Upper lobe of left lung (tissue), 6 donors: ENCODE measurements around the gene PRKCA. TPM values are rescaled to one million over a fixed set of nuclear protein-coding genes. Genes with fewer than 3 reads are reported as not detected.
"Not testable (repeated sequence)": the region's sequence is repeated elsewhere in the genome, so short reads cannot be mapped to it uniquely, and the experiment has no call there.

Source experiments
- ATAC-seq, 2 donors: fragments of 200-7000 bp; cut with Tn5 transposase; one replicate each; pipeline ENCODE4 v1.9.1; 2022; ENCODE audit warnings: mild to moderate bottlenecking in 2 of 2, moderate library complexity in 2 of 2; ENCODE audit not compliant: low FRiP score in 2 of 2
- DNase-seq, 2 donors: peaks; one replicate each; pipeline ENCODE4 v3.0.0-alpha.2; 2019 to 2020
- H3K27ac ChIP-seq, 4 donors: fragments of 200-600 bp; sonication (generic); one replicate each; pipeline ENCODE4 v1.5.1; 2016 to 2019
- H3K27me3 ChIP-seq, 4 donors: fragments of 200-600 bp; sonication (generic); one replicate each; pipeline ENCODE4 v1.5.1; 2017 to 2019
- H3K36me3 ChIP-seq, 4 donors: fragments of 200-600 bp; sonication (generic); one replicate each; pipeline ENCODE4 v1.5.1; 2016 to 2019
- H3K4me1 ChIP-seq, 4 donors: fragments of 200-600 bp; sonication (generic); one replicate each; pipeline ENCODE4 v1.5.1; 2018 to 2019
- H3K4me3 ChIP-seq, 4 donors: fragments of 200-600 bp; sonication (generic); one replicate each; pipeline ENCODE4 v1.5.1; 2017 to 2019; ENCODE audit warnings: mild to moderate bottlenecking in 2 of 4, moderate library complexity in 1 of 4
- H3K9me3 ChIP-seq, 4 donors: fragments of 200-600 bp; sonication (generic); one replicate each; pipeline ENCODE4 v1.5.1; 2018 to 2019
- EP300 ChIP-seq, 4 donors: sonication (generic); formaldehyde crosslinking; IDR thresholded peaks; one replicate each; pipeline ENCODE4 v1.5.1; 2017; ENCODE audit warnings: antibody characterized with exemption in 4 of 4, control low read depth in 2 of 4
- POLR2A ChIP-seq, 4 donors: fragments of 450-650 bp; IDR thresholded peaks; one replicate each; pipeline ENCODE4 v1.5.1; 2016 to 2017; ENCODE audit warnings: antibody characterized with exemption in 4 of 4, mild to moderate bottlenecking in 2 of 4
- POLR2AphosphoS5 ChIP-seq, 2 donors: sonication (generic); formaldehyde crosslinking; IDR thresholded peaks; one replicate each; pipeline ENCODE4 v1.5.1; 2017; ENCODE audit warnings: antibody characterized with exemption in 2 of 2
- WGBS, 2 donors: methylation state at CpG; one replicate each; pipeline ENCODE4 v1.1.5; 2017 to 2018; 5-methylcytosine and 5-hydroxymethylcytosine counted together
- total RNA-seq, 6 donors: library from RNA; depleted of rRNA in 4 of 6; stranded (reverse); fragments of >200 nt in 4 of 6; gene quantifications; one replicate each; pipeline versions ENCODE4 v1.1.0 to v1.2.1, GENCODE V29; 2016 to 2021
- TF ChIP-seq, protein P1 (sequence below), 6 experiments: fragments of 450-650 bp in 4 of 6; fragments of 200-600 bp in 2 of 6; sonication (generic) in 2 of 6; IDR thresholded peaks; one replicate each; pipeline ENCODE4 v1.5.1; 2016 to 2019; ENCODE audit warnings: antibody characterized with exemption in 6 of 6
- donor health status: DM: no; HTN: no; CAD: no; lungs with moderate emphysema.
- donor health status: DM: no; HTN: yes; CAD: no; lungs with severe emphysema.

PRKCA gene
- total RNA-seq, 6 donors from 2014 or later = 10.9 to 29.3 (median 18.0) TPM

DNA sequence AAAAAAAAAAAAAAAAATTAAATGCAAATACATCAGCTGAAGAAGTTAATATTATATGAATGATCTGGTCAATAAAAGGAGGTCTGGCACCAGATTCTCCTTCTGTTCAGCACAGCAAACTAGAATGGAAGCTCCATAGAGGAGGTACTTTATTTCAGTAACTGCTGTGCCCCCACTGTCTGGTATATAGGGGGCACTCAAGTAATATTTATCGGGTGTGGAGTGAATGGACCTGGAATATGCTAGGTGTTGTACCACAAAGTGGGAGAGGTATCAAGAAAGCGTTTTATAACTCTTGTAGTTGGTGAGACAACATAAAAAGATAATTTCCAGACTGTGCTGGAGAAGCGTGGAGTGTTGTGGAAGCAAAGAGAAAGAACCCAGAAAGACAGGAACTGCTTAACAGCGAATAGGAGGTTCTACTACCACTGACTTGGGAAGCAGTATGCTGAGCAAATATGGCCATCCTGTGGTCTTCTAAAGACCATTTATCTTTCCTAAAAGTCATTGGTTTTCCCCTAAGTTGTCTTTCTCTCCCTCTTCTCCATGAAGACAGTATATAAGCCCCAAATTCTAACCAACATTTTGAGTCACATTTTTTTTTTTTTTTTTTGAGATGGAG is 12.2 kb upstream of the PRKCA start:
- H3K4me1 ChIP-seq = no peaks in the 10 kb centered on the region
- no peak for DNase-seq
- WGBS, 2 donors = 78 to 85% methylated on average over 4 of the region's 4 CpGs
- TF ChIP-seq, protein P1, sequence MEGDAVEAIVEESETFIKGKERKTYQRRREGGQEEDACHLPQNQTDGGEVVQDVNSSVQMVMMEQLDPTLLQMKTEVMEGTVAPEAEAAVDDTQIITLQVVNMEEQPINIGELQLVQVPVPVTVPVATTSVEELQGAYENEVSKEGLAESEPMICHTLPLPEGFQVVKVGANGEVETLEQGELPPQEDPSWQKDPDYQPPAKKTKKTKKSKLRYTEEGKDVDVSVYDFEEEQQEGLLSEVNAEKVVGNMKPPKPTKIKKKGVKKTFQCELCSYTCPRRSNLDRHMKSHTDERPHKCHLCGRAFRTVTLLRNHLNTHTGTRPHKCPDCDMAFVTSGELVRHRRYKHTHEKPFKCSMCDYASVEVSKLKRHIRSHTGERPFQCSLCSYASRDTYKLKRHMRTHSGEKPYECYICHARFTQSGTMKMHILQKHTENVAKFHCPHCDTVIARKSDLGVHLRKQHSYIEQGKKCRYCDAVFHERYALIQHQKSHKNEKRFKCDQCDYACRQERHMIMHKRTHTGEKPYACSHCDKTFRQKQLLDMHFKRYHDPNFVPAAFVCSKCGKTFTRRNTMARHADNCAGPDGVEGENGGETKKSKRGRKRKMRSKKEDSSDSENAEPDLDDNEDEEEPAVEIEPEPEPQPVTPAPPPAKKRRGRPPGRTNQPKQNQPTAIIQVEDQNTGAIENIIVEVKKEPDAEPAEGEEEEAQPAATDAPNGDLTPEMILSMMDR (IDR thresholded peaks at IDR 0.05) = no peak
- no peaks in the 10 kb centered on the region for H3K36me3 ChIP-seq
- no peak overlapping the region for H3K4me3 ChIP-seq
- H3K27me3 ChIP-seq = no peaks in the 10 kb centered on the region
- no peak for ATAC-seq
- H3K27ac ChIP-seq = no peak overlapping the region
- H3K9me3 ChIP-seq = no peaks in the 10 kb centered on the region

DNA sequence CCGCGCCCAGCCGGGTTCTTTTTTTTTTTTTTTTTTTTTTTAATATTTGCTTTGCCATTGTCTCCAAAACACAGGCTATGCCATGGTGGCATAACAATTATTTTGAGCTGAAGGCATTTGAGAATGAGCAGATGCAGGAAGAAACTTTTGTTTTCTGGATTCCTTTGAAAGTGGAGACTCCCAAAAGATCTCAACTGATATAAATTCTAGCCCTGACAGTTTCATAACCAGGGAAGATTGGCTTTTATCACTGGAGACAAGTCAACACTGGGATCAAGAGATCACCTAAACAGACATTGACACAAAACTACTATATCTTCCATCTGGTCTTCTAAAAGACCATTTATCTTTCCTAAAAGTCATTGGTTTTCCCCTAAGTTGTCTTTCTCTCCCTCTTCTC is 10.1 kb upstream of the PRKCA start:
- H3K27ac ChIP-seq = no peak overlapping the region
- no peaks in the 10 kb centered on the region for H3K36me3 ChIP-seq
- H3K9me3 ChIP-seq = no peaks in the 10 kb centered on the region
- DNase-seq (no peak), ATAC-seq (no peak)
- TF ChIP-seq, protein P1 (IDR thresholded peaks at IDR 0.05) = no peak
- TF ChIP-seq POLR2A (IDR thresholded peaks at IDR 0.05) (no peak), EP300 (IDR thresholded peaks at IDR 0.05) (no peak), POLR2AphosphoS5 (IDR thresholded peaks at IDR 0.05) (no peak)
- no peaks in the 10 kb centered on the region for H3K4me1 ChIP-seq
- 100% methylated on average over 1 of the region's 3 CpGs; no CpG with 5 or more reads in 1 of the 2 donors for WGBS, 2 donors
- H3K27me3 ChIP-seq = no peaks in the 10 kb centered on the region
- no peak overlapping the region for H3K4me3 ChIP-seq

DNA sequence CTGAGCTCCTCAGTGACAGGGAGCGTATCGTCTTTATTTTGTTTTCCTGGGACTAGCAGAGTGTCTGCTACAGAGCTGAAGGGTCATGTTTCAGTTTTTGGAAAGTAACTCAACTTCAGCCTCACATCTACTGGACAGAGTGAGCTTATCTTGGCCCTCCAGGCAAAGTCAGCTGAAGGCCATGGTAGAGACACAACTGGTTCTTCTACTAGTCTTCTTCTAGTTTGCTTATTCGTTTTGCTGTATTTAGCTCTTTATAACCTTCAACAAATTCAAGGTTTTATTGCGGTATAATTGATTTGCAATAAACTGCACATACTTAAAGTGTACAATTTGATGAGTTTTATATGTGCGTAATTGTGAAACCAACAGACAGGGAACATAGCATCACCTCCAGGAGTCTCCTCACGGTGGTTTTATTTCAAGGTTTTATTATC is 6.1 kb upstream of the PRKCA start:
- 87 to 90% methylated on average over 6 of the region's 6 CpGs for WGBS, 2 donors

DNA sequence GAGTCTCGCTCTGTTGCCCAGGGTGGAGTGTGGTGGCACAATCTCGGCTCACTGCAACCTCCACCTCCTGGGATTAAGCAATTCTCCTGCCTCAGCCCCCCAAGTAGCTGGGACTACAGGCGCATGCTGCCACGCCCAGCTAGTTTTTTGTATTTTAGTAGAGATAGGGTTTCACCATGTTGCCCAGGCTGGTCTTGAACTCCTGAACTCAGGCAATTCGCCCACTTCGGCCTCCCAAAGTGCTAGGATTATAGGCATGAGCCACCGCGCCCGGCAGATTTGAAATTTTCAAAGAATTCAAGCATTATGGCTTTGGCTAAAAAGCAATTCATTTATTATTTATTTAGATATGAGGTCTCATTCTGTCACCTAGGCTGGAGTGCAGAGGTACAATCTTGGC is 5.0 kb upstream of the PRKCA start:
- not testable (repeated sequence) for DNase-seq, H3K27me3 ChIP-seq, H3K9me3 ChIP-seq, H3K36me3 ChIP-seq, H3K27ac ChIP-seq, H3K4me3 ChIP-seq, ATAC-seq
- WGBS, 2 donors = 92 to 95% methylated on average over 9 of the region's 9 CpGs
- H3K4me1 ChIP-seq = peaks cover 5 to 11% (median 6%) of the 10 kb centered on the region in 4 donors

More for the DNA sequence above, 6.1 kb upstream of the PRKCA start:
- Histone ChIP-seq H3K36me3 (no peaks in the 10 kb centered on the region), H3K27me3 (no peaks in the 10 kb centered on the region), H3K9me3 (no peaks in the 10 kb centered on the region), H3K4me1 (peaks cover 0 to 3% (median under 1%) of the 10 kb centered on the region in 4 donors), H3K4me3 (no peak overlapping the region), H3K27ac (no peak overlapping the region)
- ATAC-seq (no peak), DNase-seq (no peak)
- TF ChIP-seq POLR2A (IDR thresholded peaks at IDR 0.05) = no peak
- no peak for TF ChIP-seq EP300 (IDR thresholded peaks at IDR 0.05)
- TF ChIP-seq, protein P1 (IDR thresholded peaks at IDR 0.05) = no peak
- no peak for TF ChIP-seq POLR2AphosphoS5 (IDR thresholded peaks at IDR 0.05)

DNA sequence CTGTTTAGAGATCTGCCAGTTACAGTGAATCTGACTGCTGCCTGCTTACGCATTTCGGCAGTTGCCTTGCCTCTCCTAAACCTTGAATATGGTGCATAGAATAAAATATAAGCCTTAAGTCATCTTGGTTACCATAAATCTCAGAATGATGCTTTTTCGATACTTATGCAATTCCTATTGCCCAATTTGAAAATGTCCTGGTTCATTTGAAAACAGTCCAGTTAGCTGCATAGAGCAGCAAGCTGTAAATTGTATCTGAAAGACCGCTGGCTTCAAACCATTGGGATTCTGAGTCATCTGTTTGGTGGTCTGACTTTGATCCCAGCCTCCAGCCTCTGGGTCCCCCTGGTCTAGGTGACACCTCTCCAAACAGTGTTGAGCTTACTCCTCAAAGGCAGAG is 2.7 kb upstream of the PRKCA start:
- no peaks in the 10 kb centered on the region for H3K27me3 ChIP-seq
- no peak overlapping the region for H3K4me3 ChIP-seq
- TF ChIP-seq POLR2A (IDR thresholded peaks at IDR 0.05) = no peak
- TF ChIP-seq POLR2AphosphoS5 (IDR thresholded peaks at IDR 0.05) = no peak
- TF ChIP-seq EP300 (IDR thresholded peaks at IDR 0.05) = no peak
- TF ChIP-seq, protein P1 (IDR thresholded peaks at IDR 0.05) = no peak
- H3K27ac ChIP-seq = no peak overlapping the region
- DNase-seq (no peak), ATAC-seq (no peak)
- no peaks in the 10 kb centered on the region for H3K36me3 ChIP-seq
- H3K9me3 ChIP-seq = no peaks in the 10 kb centered on the region
- 91 to 93% methylated on average over 4 of the region's 4 CpGs for WGBS, 2 donors
- H3K4me1 ChIP-seq = peaks cover 10 to 28% (median 14%) of the 10 kb centered on the region in 4 donors
